A673 (cell line): ENCODE data around the gene CDKAL1. TPM values are rescaled to one million over a fixed set of nuclear protein-coding genes. Genes with fewer than 3 reads are reported as not detected.

Experiments used
- BruUV-seq: library from RNA; stranded (reverse); fragments of 400-500 nt; replicated peaks from 2 replicates; lab custom pipeline; 2021; lab: Mats Ljungman, UMichigan
- CTCF ChIA-PET: fragments of 300-600 bp; sonication (Branson Sonifier 250); formaldehyde crosslinking; loops from one replicate; lab custom pipeline; 2022; ENCODE audit warnings: antibody characterized with exemption; lab: Charles Lee
- POLR2A ChIA-PET: fragments of 300-600 bp; sonication (Branson Sonifier 250); formaldehyde crosslinking; loops from one replicate; lab custom pipeline; 2022; ENCODE audit warnings: antibody characterized with exemption; ENCODE audit not compliant: low non-redundant PET; lab: Charles Lee
- DNase-seq: peaks from one replicate; pipeline ENCODE4 v3.0.0-alpha.2; 2015; ENCODE audit warnings: low spot score
- H3K27ac ChIP-seq: fragments of 200-600 bp; sonication (generic); 2 replicates; pipeline ENCODE4 v1.5.1; 2016; ENCODE audit warnings: mixed run types, low read depth, mild to moderate bottlenecking, mixed read lengths, antibody characterized with exemption, low read length; ENCODE audit not compliant: poor library complexity, severe bottlenecking
- H3K27me3 ChIP-seq: fragments of 200-600 bp; sonication (generic); replicated peaks from 2 replicates; pipeline ENCODE4 v1.6.1; 2017; ENCODE audit warnings: mixed run types, low read depth, mild to moderate bottlenecking, mixed read lengths, antibody characterized with exemption, low read length; ENCODE audit not compliant: insufficient read depth, poor library complexity
- H3K36me3 ChIP-seq: fragments of 200-600 bp; sonication (generic); 2 replicates; pipeline ENCODE4 v1.6.1; 2016; ENCODE audit warnings: mixed run types, mild to moderate bottlenecking, mixed read lengths, antibody characterized with exemption, low read length; ENCODE audit not compliant: insufficient read depth, poor library complexity, severe bottlenecking
- H3K4me1 ChIP-seq: fragments of 200-600 bp; sonication (generic); 2 replicates; pipeline ENCODE4 v1.6.1; 2017; ENCODE audit warnings: mixed run types, mild to moderate bottlenecking, mixed read lengths, antibody characterized with exemption, low read length; ENCODE audit not compliant: insufficient read depth, poor library complexity, severe bottlenecking
- H3K4me3 ChIP-seq: fragments of 200-600 bp; sonication (generic); 2 replicates; pipeline ENCODE4 v1.5.1; 2016; ENCODE audit warnings: low read depth, mixed run types, mild to moderate bottlenecking, mixed read lengths, low read length; ENCODE audit not compliant: poor library complexity, severe bottlenecking
- H3K9me3 ChIP-seq: fragments of 200-600 bp; sonication (generic); 2 replicates; pipeline ENCODE4 v1.6.1; 2016; ENCODE audit warnings: mixed run types, low read depth, mild to moderate bottlenecking, mixed read lengths, antibody characterized with exemption, low read length; ENCODE audit not compliant: poor library complexity, severe bottlenecking
- CTCF ChIP-seq: fragments of 300-800, 200-600 bp; sonication (generic); conservative IDR thresholded peaks from 2 replicates; pipeline ENCODE4 v1.5.1; 2017; ENCODE audit warnings: low read depth, mild to moderate bottlenecking, antibody characterized with exemption, low read length, moderate library complexity, mixed read lengths
- EZH2 ChIP-seq: fragments of 200-600 bp; sonication (generic); IDR thresholded peaks from 2 replicates; pipeline ENCODE4 v1.6.1; 2017; ENCODE audit warnings: borderline replicate concordance, low read depth, mild to moderate bottlenecking, mixed read lengths, antibody characterized with exemption, low read length; ENCODE audit not compliant: poor library complexity, severe bottlenecking
- intact Hi-C: fragments of 100-400 bp; cut with micrococcal nuclease; formaldehyde crosslinking; loops from one replicate; pipeline ENCODE4 v1.10.0; 2022; ENCODE audit not compliant: unreplicated experiment
- total RNA-seq: library from RNA; stranded (reverse); gene quantifications from 2 replicates; pipeline ENCODE4 v1.2.3, GENCODE V29; 2021

The CDKAL1 gene
- total RNA-seq, 1 experiment from 2014 or later, result 35.5 TPM

GRCh38 chr6:20704325-20705025, 170.2 kb downstream of the CDKAL1 start:
- ChIA-PET CTCF (no interaction called here), POLR2A (no interaction called here)
- TF ChIP-seq EZH2 (no peak), CTCF (no peak)
- no peaks in the 10 kb centered on the region for H3K36me3 ChIP-seq
- no peaks in the 10 kb centered on the region for H3K9me3 ChIP-seq
- H3K27ac ChIP-seq, result no peak overlapping the region
- intact Hi-C loops, result no loop called here
- peaks cover 56% of the 10 kb centered on the region for H3K4me1 ChIP-seq
- BruUV-seq, result no TSS peak
- DNase-seq, result no peak
- H3K4me3 ChIP-seq, result no peak overlapping the region
- H3K27me3 ChIP-seq, result no peaks in the 10 kb centered on the region

- Histone ChIP-seq H3K27ac (no peak overlapping the region), H3K9me3 (no peaks in the 10 kb centered on the region), H3K4me3 (no peak overlapping the region), H3K36me3 (no peaks in the 10 kb centered on the region), H3K27me3 (no peaks in the 10 kb centered on the region), H3K4me1 (peaks cover 67% of the 10 kb centered on the region)
- BruUV-seq, result no TSS peak
- DNase-seq, result no peak
- CTCF ChIA-PET, result no interaction called here
- intact Hi-C loops, result no loop called here
- POLR2A ChIA-PET, result no interaction called here
- TF ChIP-seq EZH2, result no peak
- TF ChIP-seq CTCF, result no peak
Measured at GRCh38 chr6:20705741-20706140, 171.5 kb downstream of the CDKAL1 start.

- BruUV-seq, result no TSS peak
- peak; percentile 74 for DNase-seq
Measured at GRCh38 chr6:20706238-20706938, 172.1 kb downstream of the CDKAL1 start.

More at GRCh38 chr6:20706238-20706938, 172.1 kb downstream of the CDKAL1 start:
- Histone ChIP-seq H3K27ac (no peak overlapping the region), H3K36me3 (no peaks in the 10 kb centered on the region), H3K4me3 (no peak overlapping the region), H3K27me3 (no peaks in the 10 kb centered on the region), H3K4me1 (peaks cover 73% of the 10 kb centered on the region), H3K9me3 (no peaks in the 10 kb centered on the region)
- TF ChIP-seq CTCF (no peak), EZH2 (no peak)
- ChIA-PET POLR2A (no interaction called here), CTCF (no interaction called here)
- intact Hi-C loops, result no loop called here
